CD4-positive, CD25-positive, alpha-beta regulatory T cell (primary cell): ENCODE results near the gene KCNQ1. TPM values are rescaled to one million over a fixed set of nuclear protein-coding genes. Genes with fewer than 3 reads are reported as not detected.
A peak's percentile ranks its signal among the peaks of the same experiment; 100 is the strongest.

Experiments
- ATAC-seq, 2 donors: fragments of 150-1000 bp; cut with Tn5 transposase; one replicate each; pipeline ENCODE4 v1.10.0; 2021; ENCODE audit warnings: low read depth in 2 of 2, moderate number of reproducible peaks in 2 of 2, moderate library complexity in 1 of 2
- DNase-seq, 3 donors: peaks; one replicate each; pipeline versions ENCODE4 v3.0.0 to v3.0.0-alpha.2; 2012 to 2022; ENCODE audit warnings: mixed read lengths in 1 of 3
- H3K27ac ChIP-seq: one replicate; pipeline ENCODE4 v1.7.0; 2013; ENCODE audit warnings: mild to moderate bottlenecking, low read length; ENCODE audit not compliant: insufficient read depth, poor library complexity, severe bottlenecking
- H3K27me3 ChIP-seq: one replicate; pipeline ENCODE4 v1.7.0; 2013; ENCODE audit warnings: low read length; ENCODE audit not compliant: control insufficient read depth, insufficient read depth
- H3K36me3 ChIP-seq: one replicate; pipeline ENCODE4 v1.7.0; 2013; ENCODE audit warnings: mild to moderate bottlenecking, low read length, moderate library complexity; ENCODE audit not compliant: control insufficient read depth, insufficient read depth
- H3K4me1 ChIP-seq: 2 replicates; pipeline ENCODE4 v1.7.0; 2013; ENCODE audit warnings: mild to moderate bottlenecking, low read length; ENCODE audit not compliant: insufficient read depth, control insufficient read depth, poor library complexity, severe bottlenecking
- H3K4me3 ChIP-seq: one replicate; pipeline ENCODE4 v1.7.0; 2013; ENCODE audit warnings: low read depth, mild to moderate bottlenecking, low read length, moderate library complexity
- H3K9me3 ChIP-seq, 2 experiments: 1 replicate in 1 of 2; 2 replicates in 1 of 2; pipeline ENCODE4 v1.7.0; 2013; ENCODE audit warnings: low read length in 2 of 2, mild to moderate bottlenecking in 1 of 2, moderate library complexity in 1 of 2; ENCODE audit not compliant: control insufficient read depth in 2 of 2
- H3K27ac Mint-ChIP-seq, 3 donors: one replicate each; pipeline ENCODE4 v1.8.0; 2020 to 2022; ENCODE audit warnings: mild to moderate bottlenecking in 3 of 3, mixed read lengths in 3 of 3, moderate library complexity in 2 of 3
- H3K27me3 Mint-ChIP-seq: one replicate; pipeline ENCODE4 v1.8.0; 2022; ENCODE audit warnings: mild to moderate bottlenecking, mixed read lengths
- H3K36me3 Mint-ChIP-seq: one replicate; pipeline ENCODE4 v1.8.0; 2020; ENCODE audit warnings: mixed read lengths
- H3K4me1 Mint-ChIP-seq, 4 donors: one replicate each; pipeline ENCODE4 v1.8.0; 2020 to 2022; ENCODE audit warnings: mixed read lengths in 4 of 4, mild to moderate bottlenecking in 1 of 4
- H3K4me3 Mint-ChIP-seq, 4 donors: one replicate each; pipeline ENCODE4 v1.8.0; 2020 to 2022; ENCODE audit warnings: mild to moderate bottlenecking in 4 of 4, mixed read lengths in 4 of 4, moderate library complexity in 3 of 4
- H3K9me3 Mint-ChIP-seq, 7 donors: one replicate each; pipeline ENCODE4 v1.8.0; 2020 to 2022; ENCODE audit warnings: mixed read lengths in 7 of 7, mild to moderate bottlenecking in 3 of 7, moderate library complexity in 2 of 7
- polyA plus RNA-seq, 4 donors: library from polyadenylated mRNA; unstranded; fragments of 300-500 nt; fragmentation: Illumina TruSeq; gene quantifications; one replicate each; pipeline ENCODE4 v1.2.3, GENCODE V29; 2021
- total RNA-seq: library from RNA; stranded (reverse); gene quantifications from one replicate; pipeline ENCODE4 v1.2.3, GENCODE V29; 2022

KCNQ1 gene
- total and polyA plus RNA-seq, 5 donors from 2014 or later: 5.5 to 13.4 (median 6.8) TPM

DNA sequence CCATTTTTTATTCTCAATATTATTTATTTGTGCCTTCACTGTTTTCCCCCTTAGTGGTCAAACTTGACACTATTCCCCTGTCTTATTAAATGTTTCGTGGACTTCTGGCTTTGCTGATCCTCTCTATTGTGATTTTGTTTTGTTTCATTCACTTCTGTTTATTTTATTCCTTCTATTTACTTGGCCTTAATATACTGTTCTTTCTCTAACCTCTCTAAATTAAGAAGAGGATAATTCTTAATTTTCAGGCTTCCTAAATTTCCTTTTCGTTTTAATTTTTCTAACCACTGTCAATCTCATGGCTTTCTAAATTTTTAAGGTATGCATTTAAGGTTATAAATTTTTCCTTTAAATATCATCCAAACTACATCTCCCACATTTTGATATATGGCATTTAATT lies 338.0 kb downstream of the KCNQ1 start:
- Mint-ChIP-seq H3K9me3 (peaks cover 0 to 1% (median 0%) of the 10 kb centered on the region in 7 donors), H3K4me3 (no peak overlapping the region), H3K27ac (no peak overlapping the region), H3K27me3 (no peaks in the 10 kb centered on the region), H3K36me3 (peaks cover 4% of the 10 kb centered on the region), H3K4me1 (peaks cover 0 to 12% (median 0%) of the 10 kb centered on the region in 4 donors)
- DNase-seq (no peak), ATAC-seq (no peak)
- Histone ChIP-seq H3K4me3 (no peak overlapping the region), H3K4me1 (no peaks in the 10 kb centered on the region), H3K27ac (no peak overlapping the region), H3K36me3 (no peaks in the 10 kb centered on the region), H3K9me3 (no peaks in the 10 kb centered on the region), H3K27me3 (no peaks in the 10 kb centered on the region)

DNA sequence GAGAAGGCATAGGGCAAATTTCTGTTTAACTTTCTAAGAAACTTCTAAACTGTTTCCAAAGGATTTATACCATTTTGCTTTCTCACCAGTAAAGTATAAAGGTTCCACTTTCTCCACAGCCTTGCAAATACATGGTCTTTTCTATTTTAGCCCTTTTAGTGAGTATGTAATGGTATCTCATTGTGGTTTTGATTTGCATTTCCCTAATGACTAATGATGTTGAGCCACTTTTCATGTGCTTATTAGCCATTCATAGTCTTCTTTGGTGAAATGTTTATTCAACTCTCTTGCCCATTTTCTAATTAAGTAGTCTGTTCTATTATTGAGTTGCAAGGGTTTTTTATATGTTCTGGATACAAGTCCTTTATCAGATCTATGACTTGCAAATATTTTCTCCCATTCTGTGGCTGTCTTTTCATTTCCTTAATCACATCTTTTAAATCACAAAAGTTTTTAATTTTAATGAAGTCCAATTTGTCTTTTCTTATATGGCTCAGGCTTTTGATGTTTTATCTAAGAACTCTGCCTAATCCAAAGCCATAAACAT lies 338.8 kb downstream of the KCNQ1 start:
- no peak for ATAC-seq
- Histone ChIP-seq H3K4me1 (no peaks in the 10 kb centered on the region), H3K9me3 (no peaks in the 10 kb centered on the region), H3K27me3 (no peaks in the 10 kb centered on the region), H3K27ac (no peak overlapping the region), H3K36me3 (no peaks in the 10 kb centered on the region), H3K4me3 (no peak overlapping the region)
- Mint-ChIP-seq H3K36me3 (peaks cover 4% of the 10 kb centered on the region), H3K27ac (no peak overlapping the region), H3K4me3 (no peak overlapping the region), H3K27me3 (no peaks in the 10 kb centered on the region), H3K9me3 (peaks cover 0 to 1% (median 0%) of the 10 kb centered on the region in 7 donors), H3K4me1 (peaks cover 0 to 12% (median 0%) of the 10 kb centered on the region in 4 donors)
- DNase-seq: no peak

DNA sequence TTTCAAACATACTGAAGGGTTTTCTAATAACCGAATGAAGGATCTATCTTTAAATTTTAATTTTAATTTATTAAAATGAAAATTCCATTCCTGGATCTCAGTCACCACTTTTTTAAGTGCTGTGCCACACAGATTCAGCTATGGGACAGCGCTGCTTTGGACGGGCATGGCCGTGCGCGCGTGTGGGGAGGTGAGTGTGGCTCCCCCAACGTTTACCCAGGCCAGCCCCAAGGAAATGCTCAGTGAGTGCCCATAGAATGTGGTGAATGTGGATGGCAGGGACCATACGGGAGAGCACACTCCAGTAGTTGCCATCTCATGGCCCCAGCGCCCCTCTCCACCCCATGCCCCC lies 343.0 kb downstream of the KCNQ1 start:
- Mint-ChIP-seq H3K27ac (no peak overlapping the region), H3K36me3 (no peaks in the 10 kb centered on the region), H3K9me3 (no peaks in the 10 kb centered on the region), H3K4me3 (no peak overlapping the region), H3K27me3 (no peaks in the 10 kb centered on the region), H3K4me1 (peaks cover 0 to 5% (median 2%) of the 10 kb centered on the region in 4 donors)
- H3K4me3 ChIP-seq: no peak overlapping the region
- ATAC-seq: no peak
- no peaks in the 10 kb centered on the region for H3K27me3 ChIP-seq
- no peaks in the 10 kb centered on the region for H3K4me1 ChIP-seq
- H3K9me3 ChIP-seq: no peaks in the 10 kb centered on the region
- H3K36me3 ChIP-seq: no peaks in the 10 kb centered on the region
- H3K27ac ChIP-seq: no peak overlapping the region
- no peak for DNase-seq

GRCh38 chr11:2788168-2789071 lies 343.6 kb downstream of the KCNQ1 start:
- no peaks in the 10 kb centered on the region for H3K36me3 Mint-ChIP-seq
- H3K4me1 Mint-ChIP-seq: peaks cover 0 to 5% (median 0%) of the 10 kb centered on the region in 4 donors
- H3K27ac ChIP-seq: no peak overlapping the region
- no peak for DNase-seq
- no peaks in the 10 kb centered on the region for H3K27me3 ChIP-seq
- ATAC-seq: no peak
- H3K9me3 Mint-ChIP-seq: no peaks in the 10 kb centered on the region
- H3K27me3 Mint-ChIP-seq: no peaks in the 10 kb centered on the region
- no peaks in the 10 kb centered on the region for H3K36me3 ChIP-seq
- H3K4me1 ChIP-seq: no peaks in the 10 kb centered on the region
- no peaks in the 10 kb centered on the region for H3K9me3 ChIP-seq
- no peak overlapping the region for H3K27ac Mint-ChIP-seq
- H3K4me3 ChIP-seq: no peak overlapping the region
- H3K4me3 Mint-ChIP-seq: no peak overlapping the region

- H3K4me1 Mint-ChIP-seq: peaks cover 0 to 5% (median 0%) of the 10 kb centered on the region in 4 donors
- no peaks in the 10 kb centered on the region for H3K27me3 ChIP-seq
- H3K36me3 ChIP-seq: no peaks in the 10 kb centered on the region
- H3K4me3 ChIP-seq: no peak overlapping the region
- H3K27ac ChIP-seq: no peak overlapping the region
- DNase-seq (no peak), ATAC-seq (no peak)
- no peaks in the 10 kb centered on the region for H3K4me1 ChIP-seq
- no peaks in the 10 kb centered on the region for H3K27me3 Mint-ChIP-seq
- H3K9me3 Mint-ChIP-seq: no peaks in the 10 kb centered on the region
- peak overlapping the region in 1 of 3 donors; percentile 55 for H3K27ac Mint-ChIP-seq
- H3K4me3 Mint-ChIP-seq: peak overlapping the region in 2 of 4 donors; percentile 28 to 32
- H3K36me3 Mint-ChIP-seq: peaks cover 6% of the 10 kb centered on the region
- H3K9me3 ChIP-seq: no peaks in the 10 kb centered on the region
These were observed 344.5 kb downstream of the KCNQ1 start for GRCh38 chr11:2789331-2789730.

DNA sequence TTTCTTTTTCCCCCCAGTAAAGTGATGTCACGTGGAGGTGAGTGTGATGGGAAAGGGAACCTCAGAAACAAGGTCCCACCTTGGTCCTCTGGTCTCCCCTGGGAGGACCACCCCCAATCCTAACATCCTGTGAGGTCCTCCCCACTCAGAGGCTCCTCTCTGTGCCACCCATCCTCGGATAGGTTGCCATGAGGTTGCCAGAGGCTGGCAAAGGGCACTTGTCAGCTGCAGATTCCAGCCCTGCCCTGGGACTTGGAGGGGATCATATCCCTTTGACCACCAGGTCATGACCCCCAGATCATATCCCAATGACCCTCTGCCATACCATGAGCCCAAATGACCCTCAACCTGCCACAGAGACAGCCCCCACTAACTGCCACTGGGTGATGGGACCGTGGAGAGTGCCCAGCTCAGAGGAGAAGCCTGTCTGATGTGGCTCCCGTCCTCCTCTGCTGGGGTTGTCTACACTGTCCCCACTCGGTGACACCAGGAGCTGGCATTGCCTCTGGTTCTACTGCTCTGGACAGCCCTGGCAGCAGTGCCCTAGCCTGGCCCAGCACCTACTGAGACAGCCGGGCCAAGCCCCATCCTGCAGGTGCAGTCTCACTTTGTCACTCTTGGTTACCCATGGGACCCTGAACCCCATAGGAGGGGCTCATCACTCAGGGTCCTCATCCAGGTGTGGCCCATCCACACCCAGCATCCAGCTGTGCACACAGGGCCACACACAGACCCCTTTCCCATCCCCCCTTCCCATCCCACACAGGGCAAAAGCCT lies 345.2 kb downstream of the KCNQ1 start:
- DNase-seq (no peak), ATAC-seq (no peak)
- Mint-ChIP-seq H3K27ac (no peak overlapping the region), H3K27me3 (no peaks in the 10 kb centered on the region), H3K4me1 (peaks cover 0 to 5% (median 0%) of the 10 kb centered on the region in 4 donors), H3K9me3 (no peaks in the 10 kb centered on the region), H3K36me3 (peaks cover 6% of the 10 kb centered on the region), H3K4me3 (peak overlapping the region in 1 of 4 donors; percentile 31)
- Histone ChIP-seq H3K4me3 (no peak overlapping the region), H3K36me3 (no peaks in the 10 kb centered on the region), H3K27ac (no peak overlapping the region), H3K9me3 (no peaks in the 10 kb centered on the region), H3K4me1 (no peaks in the 10 kb centered on the region), H3K27me3 (no peaks in the 10 kb centered on the region)

DNA sequence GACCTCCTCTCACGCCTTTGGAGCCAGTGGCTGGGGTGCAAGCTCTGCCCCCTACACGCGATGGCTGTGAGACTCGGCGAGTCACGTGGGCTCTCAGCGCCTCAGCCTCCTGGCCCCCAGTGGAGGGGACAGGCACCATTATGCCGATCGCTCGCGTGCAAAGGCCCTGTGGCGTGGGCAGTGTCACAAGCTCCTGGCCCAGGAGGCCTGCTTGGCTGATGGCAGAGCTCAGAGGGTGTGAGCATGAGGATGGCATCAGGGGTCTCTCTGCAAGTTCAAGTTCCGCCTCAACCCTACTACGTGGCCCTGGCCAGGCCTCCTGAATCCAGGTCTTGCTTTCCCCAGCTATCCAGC lies 345.7 kb downstream of the KCNQ1 start:
- no peaks in the 10 kb centered on the region for H3K9me3 ChIP-seq
- H3K4me3 Mint-ChIP-seq: peak overlapping the region in 2 of 4 donors; percentile 31 to 66
- H3K9me3 Mint-ChIP-seq: no peaks in the 10 kb centered on the region
- no peaks in the 10 kb centered on the region for H3K27me3 Mint-ChIP-seq
- H3K4me1 Mint-ChIP-seq: peaks cover 0 to 5% (median 0%) of the 10 kb centered on the region in 4 donors
- DNase-seq: peak in 1 of 3 donors; percentile 0
- H3K27ac Mint-ChIP-seq: no peak overlapping the region
- H3K36me3 ChIP-seq: no peaks in the 10 kb centered on the region
- H3K36me3 Mint-ChIP-seq: peaks cover 6% of the 10 kb centered on the region
- H3K27ac ChIP-seq: no peak overlapping the region
- ATAC-seq: no peak
- H3K4me3 ChIP-seq: no peak overlapping the region
- H3K27me3 ChIP-seq: no peaks in the 10 kb centered on the region
- H3K4me1 ChIP-seq: no peaks in the 10 kb centered on the region
